GM19023 (cell line): ENCODE data around the gene WDR5B.

Experiments used
- ATAC-seq: cut with Tn5 transposase; IDR thresholded peaks from one replicate; pipeline ENCODE4 v1.9.1; 2021; ENCODE audit warnings: mild to moderate bottlenecking, moderate library complexity; ENCODE audit not compliant: unreplicated experiment

WDR5B gene

GRCh38 chr3:122374034-122374433 is 41.8 kb downstream of the WDR5B start:
- no peak for ATAC-seq

GRCh38 chr3:122366379-122366749 is 49.5 kb downstream of the WDR5B start:
- no peak for ATAC-seq

GRCh38 chr3:122365582-122366378 is 50.1 kb downstream of the WDR5B start:
- ATAC-seq: peak; percentile 91

GRCh38 chr3:122365073-122365472 is 50.8 kb downstream of the WDR5B start:
- ATAC-seq: peak; percentile 66

DNA sequence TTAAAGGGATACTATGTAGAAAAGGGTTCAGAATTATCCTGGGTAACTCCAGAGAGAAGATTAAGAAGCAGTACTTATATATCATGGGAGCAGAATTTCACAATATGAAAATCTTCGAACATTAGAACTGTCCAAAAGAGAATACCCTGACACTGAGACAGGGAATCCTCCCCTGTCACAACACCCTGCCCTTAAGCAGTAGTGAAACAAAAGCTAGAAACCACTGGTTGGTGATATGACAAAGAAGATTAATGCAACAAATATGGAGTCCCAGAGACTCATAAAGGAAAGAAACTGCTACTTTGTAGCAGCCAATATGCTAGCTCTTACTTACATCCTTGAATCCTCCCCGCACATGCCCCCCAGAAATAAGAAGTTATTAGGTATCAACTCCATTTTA is 51.4 kb downstream of the WDR5B start:
- no peak for ATAC-seq
